Left hindlimb (tissue), 1 donor: ENCODE data around the gene ZBTB6.
A peak's percentile ranks its signal among the peaks of the same experiment; 100 is the strongest.
"Not testable (repeated sequence)": the region's sequence is repeated elsewhere in the genome, so short reads cannot be mapped to it uniquely, and the experiment has no call there.

Experiments used
- DNase-seq: peaks from one replicate; pipeline ENCODE4 v3.0.0-alpha.2; 2018

The ZBTB6 gene

GRCh38 chr9:122922713-122923112, 9.6 kb upstream of the ZBTB6 start:
- DNase-seq: no peak

- no peak for DNase-seq
Observed at GRCh38 chr9:122918310-122918709, 5.2 kb upstream of the ZBTB6 start.

GRCh38 chr9:122912671-122912963, 506 bp downstream of the ZBTB6 start:
- no peak for DNase-seq

- DNase-seq: not testable (repeated sequence)
Observed at GRCh38 chr9:122906122-122906521, 7.0 kb downstream of the ZBTB6 start.

GRCh38 chr9:122904823-122905710, 8.1 kb downstream of the ZBTB6 start, which contains the start of gene RC3H2:
RC3H2 (minus strand) TSS chr9:122905359; CDS start chr9:122897509, 7,850 bp downstream.
- DNase-seq: peak; percentile 100

GRCh38 chr9:122904466-122904822, 8.7 kb downstream of the ZBTB6 start:
- DNase-seq: no peak

- no peak for DNase-seq
Observed at GRCh38 chr9:122900791-122901190, 12.3 kb downstream of the ZBTB6 start.

- DNase-seq: no peak
Observed at GRCh38 chr9:122897969-122898368, 15.2 kb downstream of the ZBTB6 start.

- DNase-seq: no peak
Observed at GRCh38 chr9:122888480-122888879, 24.6 kb downstream of the ZBTB6 start.

GRCh38 chr9:122883125-122883524, 30.0 kb downstream of the ZBTB6 start:
- no peak for DNase-seq

GRCh38 chr9:122879443-122879842, 33.7 kb downstream of the ZBTB6 start:
- DNase-seq: no peak

GRCh38 chr9:122875523-122875922, 37.6 kb downstream of the ZBTB6 start:
- no peak for DNase-seq

- DNase-seq: not testable (repeated sequence)
Observed at GRCh38 chr9:122867276-122867675, 45.8 kb downstream of the ZBTB6 start.

- DNase-seq: no peak
Observed at GRCh38 chr9:122866079-122866478, 47.0 kb downstream of the ZBTB6 start.

GRCh38 chr9:122865300-122865699, 47.8 kb downstream of the ZBTB6 start:
- DNase-seq: no peak

GRCh38 chr9:122863407-122863806, 49.7 kb downstream of the ZBTB6 start:
- DNase-seq: no peak

- DNase-seq: no peak
Observed at GRCh38 chr9:122860319-122861142, 52.6 kb downstream of the ZBTB6 start.
